Fibroblast of peridontal ligament (primary cell): Measurements from ENCODE around the gene ZNF514.
"Not testable (repeated sequence)": the region's sequence is repeated elsewhere in the genome, so short reads cannot be mapped to it uniquely, and the experiment has no call there.

Experiments
- DNase-seq: peaks from one replicate; pipeline ENCODE4 v3.0.0-alpha.2; 2010; ENCODE audit errors: extremely low read depth

The ZNF514 gene

GRCh38 chr2:95138702-95139101, 20.9 kb downstream of the ZNF514 start:
- DNase-seq = no peak

GRCh38 chr2:95122197-95122551, 37.5 kb downstream of the ZNF514 start:
- no peak for DNase-seq

- DNase-seq = peak; percentile 54
Measured at GRCh38 chr2:95121407-95122196, 38.0 kb downstream of the ZNF514 start, which contains the start of gene MRPS5. MRPS5 (minus strand) TSS chr2:95121808; CDS start chr2:95121791, 17 bp downstream.

GRCh38 chr2:95121093-95121406, 38.6 kb downstream of the ZNF514 start:
- peak; percentile 34 for DNase-seq

GRCh38 chr2:95115418-95115817, 44.2 kb downstream of the ZNF514 start:
- DNase-seq = peak; percentile 65

- DNase-seq = no peak
Measured at GRCh38 chr2:95113464-95113863, 46.2 kb downstream of the ZNF514 start.

- DNase-seq = no peak
Measured at GRCh38 chr2:95110395-95110794, 49.3 kb downstream of the ZNF514 start.

- no peak for DNase-seq
Measured at GRCh38 chr2:95109260-95109659, 50.4 kb downstream of the ZNF514 start.

GRCh38 chr2:95106081-95106480, 53.6 kb downstream of the ZNF514 start:
- DNase-seq = no peak

GRCh38 chr2:95104606-95105005, 55.0 kb downstream of the ZNF514 start:
- no peak for DNase-seq

- DNase-seq = no peak
Measured at GRCh38 chr2:95099910-95100309, 59.7 kb downstream of the ZNF514 start.

GRCh38 chr2:95098273-95098672, 61.4 kb downstream of the ZNF514 start:
- DNase-seq = not testable (repeated sequence)
